RWPE1 (cell line): Measurements from ENCODE around the gene PEMT.

ENCODE experiments used
- CTCF ChIA-PET: fragments of 350-600 bp; sonication (Branson Sonifier 250); formaldehyde crosslinking; extraction: SDS; loops from one replicate; lab custom pipeline; 2021; lab: Yijun Ruan, JAX
- POLR2A ChIA-PET: fragments of 400-600 bp; formaldehyde crosslinking; extraction: SDS; loops from one replicate; lab custom pipeline; 2020; ENCODE audit warnings: antibody characterized with exemption; ENCODE audit not compliant: low non-redundant PET; lab: Yijun Ruan, JAX
- DNase-seq: peaks from one replicate; pipeline ENCODE4 v3.0.0; 2012; ENCODE audit warnings: low spot score
- H3K27ac ChIP-seq: fragments of 450-650 bp; 2 replicates; pipeline ENCODE4 v1.5.1; 2017
- TF ChIP-seq, protein P1 (sequence below): fragments of 450-650 bp; conservative IDR thresholded peaks from 2 replicates; pipeline ENCODE4 v1.5.1; 2017; ENCODE audit warnings: low read depth, mild to moderate bottlenecking

PEMT gene

DNA sequence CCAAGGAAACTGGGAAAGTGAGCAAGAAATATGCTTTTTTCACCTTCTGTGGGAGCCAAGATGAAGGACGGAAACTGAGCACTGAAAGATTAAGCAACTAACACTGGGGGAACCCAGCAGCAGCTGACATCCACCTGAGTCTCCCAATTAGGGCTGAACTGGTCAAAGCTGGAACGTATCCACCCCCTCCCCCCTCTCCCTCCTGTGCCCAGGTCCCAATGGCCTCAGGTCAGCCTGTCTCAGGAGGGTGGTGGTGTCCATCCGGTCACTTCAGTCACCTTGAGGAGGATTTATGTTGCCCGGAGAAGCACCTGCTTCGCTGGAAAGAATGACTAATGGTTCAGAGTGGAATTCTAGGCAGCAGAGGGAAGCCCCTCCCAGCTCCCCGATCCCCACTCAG lies 10.0 kb downstream of the PEMT start:
- TF ChIP-seq, protein P1, sequence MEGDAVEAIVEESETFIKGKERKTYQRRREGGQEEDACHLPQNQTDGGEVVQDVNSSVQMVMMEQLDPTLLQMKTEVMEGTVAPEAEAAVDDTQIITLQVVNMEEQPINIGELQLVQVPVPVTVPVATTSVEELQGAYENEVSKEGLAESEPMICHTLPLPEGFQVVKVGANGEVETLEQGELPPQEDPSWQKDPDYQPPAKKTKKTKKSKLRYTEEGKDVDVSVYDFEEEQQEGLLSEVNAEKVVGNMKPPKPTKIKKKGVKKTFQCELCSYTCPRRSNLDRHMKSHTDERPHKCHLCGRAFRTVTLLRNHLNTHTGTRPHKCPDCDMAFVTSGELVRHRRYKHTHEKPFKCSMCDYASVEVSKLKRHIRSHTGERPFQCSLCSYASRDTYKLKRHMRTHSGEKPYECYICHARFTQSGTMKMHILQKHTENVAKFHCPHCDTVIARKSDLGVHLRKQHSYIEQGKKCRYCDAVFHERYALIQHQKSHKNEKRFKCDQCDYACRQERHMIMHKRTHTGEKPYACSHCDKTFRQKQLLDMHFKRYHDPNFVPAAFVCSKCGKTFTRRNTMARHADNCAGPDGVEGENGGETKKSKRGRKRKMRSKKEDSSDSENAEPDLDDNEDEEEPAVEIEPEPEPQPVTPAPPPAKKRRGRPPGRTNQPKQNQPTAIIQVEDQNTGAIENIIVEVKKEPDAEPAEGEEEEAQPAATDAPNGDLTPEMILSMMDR = no peak
- ChIA-PET POLR2A (no interaction called here), CTCF (interaction anchor here (0.6 kb wide), 2 partner anchors 54 to 294 kb away, joined by 3 read pairs; no protein-coding TSS in a partner anchor)
- no peak for DNase-seq
- H3K27ac ChIP-seq = peak overlapping the region; percentile 35; the same call in 1 of the 2 replicates

DNA sequence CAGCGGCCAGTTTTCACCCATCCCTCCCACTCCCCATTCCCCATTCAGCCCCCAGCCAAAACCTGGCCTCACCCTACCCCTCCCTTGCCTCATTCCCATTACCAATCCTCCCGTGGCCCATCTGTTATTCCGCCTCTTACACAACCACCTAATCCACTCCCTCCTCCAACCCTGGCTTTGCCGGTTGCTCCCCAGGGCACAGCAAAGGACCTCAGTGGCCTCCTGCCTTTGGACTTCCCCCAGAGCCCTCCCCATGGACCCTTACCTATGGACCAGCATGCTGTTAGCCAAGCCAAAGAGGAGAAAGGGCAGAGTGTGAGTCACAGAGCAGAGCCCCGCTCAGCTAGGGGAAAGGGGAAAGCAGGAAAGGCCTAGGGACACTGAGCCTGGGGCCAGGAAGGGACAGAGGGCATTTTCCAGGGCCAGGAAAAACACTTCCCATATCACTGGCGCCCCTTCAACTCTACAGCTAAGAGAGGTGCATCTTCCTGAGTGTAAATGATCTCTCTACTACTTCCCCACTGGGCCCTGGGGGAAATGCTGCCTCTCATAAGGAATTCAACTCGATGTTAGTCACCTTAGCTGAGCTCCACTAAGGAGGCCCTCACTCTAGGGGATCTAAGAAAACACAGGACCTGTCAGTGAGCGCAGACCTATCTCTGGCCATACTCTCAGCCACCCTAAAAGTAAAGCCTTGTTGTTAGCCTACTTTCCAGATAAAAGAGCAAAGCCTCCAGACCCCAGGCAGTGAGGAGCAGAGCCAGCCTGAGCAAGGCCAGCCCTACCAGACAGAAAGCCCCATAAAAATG lies 10.6 kb downstream of the PEMT start:
- TF ChIP-seq, protein P1 = no peak
- H3K27ac ChIP-seq = peak overlapping the region; percentile 35
- POLR2A ChIA-PET = no interaction called here
- DNase-seq = no peak
- CTCF ChIA-PET = interaction anchor here (0.6 to 0.8 kb wide), 2 partner anchors 54 to 224 kb away, joined by 3 read pairs; no protein-coding TSS in a partner anchor

DNA sequence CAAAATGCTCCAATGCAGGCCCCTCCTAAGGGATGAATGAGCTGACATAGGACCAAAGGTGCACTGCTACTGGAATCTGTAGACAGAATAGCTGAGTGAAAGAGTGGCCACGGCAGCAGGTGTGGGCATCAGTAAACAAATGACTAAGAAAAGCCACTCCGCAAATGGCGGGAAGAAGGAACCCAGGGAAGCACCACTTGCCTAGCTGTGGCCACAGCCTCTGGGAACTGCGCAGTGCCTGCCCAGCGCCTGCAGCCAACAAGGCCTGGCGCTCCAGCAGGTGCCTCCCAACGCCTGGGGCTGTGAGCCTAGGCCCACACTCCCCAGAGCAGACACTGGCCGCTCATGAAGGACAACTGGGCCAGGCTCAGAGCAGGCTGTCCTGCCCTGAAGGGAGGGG lies 11.8 kb downstream of the PEMT start:
- ChIA-PET POLR2A (no interaction called here), CTCF (interaction anchor here (1.2 to 1.4 kb wide), 2 partner anchors 11 to 1785 kb away, joined by 3 to 5 read pairs; no protein-coding TSS in a partner anchor)
- DNase-seq = no peak
- peak overlapping the region; percentile 35 for H3K27ac ChIP-seq
- TF ChIP-seq, protein P1 = no peak

DNA sequence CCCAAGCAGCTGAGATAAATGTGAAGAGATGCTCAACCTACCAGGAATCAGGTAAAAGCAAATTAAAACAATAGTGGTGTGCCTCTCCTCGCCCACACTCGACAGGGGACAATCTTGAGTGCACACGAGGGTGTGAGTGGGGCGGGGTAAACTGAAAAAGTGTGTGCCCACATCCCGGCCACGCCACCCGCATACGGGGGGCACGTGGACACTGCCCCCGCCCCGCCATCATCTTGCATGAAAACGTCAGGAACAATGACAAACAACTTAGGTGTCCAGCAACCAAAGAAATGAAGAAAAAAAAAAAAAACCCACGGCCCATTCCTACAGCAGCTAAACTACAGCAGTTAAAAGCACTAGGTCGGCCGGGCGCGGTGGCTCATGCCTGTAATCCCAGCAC lies 14.1 kb downstream of the PEMT start:
- TF ChIP-seq, protein P1 = no peak
- no peak for DNase-seq
- CTCF ChIA-PET = no interaction called here
- POLR2A ChIA-PET = no interaction called here
- H3K27ac ChIP-seq = peak overlapping the region; percentile 91

DNA sequence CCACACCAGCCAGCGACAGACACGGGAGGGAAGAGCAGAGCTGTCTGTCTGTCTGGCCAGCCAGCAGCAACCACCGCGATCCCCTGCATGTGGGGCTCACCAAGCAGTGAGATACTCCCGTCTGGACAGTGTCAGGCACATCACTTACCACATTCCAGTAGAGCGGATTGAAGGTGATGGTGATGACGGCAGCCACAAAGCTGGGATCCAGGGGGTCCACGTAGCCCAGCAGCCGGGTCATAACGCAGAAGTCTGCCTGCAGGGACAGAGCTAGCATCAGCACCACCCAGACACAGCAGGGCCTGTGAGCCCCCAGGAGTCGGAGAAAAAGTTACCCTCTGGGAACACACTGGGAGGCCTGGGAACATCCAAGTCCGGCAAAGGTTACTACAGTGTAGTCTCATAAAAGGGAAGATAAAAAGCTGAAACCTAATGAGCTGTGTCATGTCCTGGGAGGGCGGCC lies 14.7 kb downstream of the PEMT start:
- ChIA-PET CTCF (no interaction called here), POLR2A (no interaction called here)

More for the DNA sequence above, 14.7 kb downstream of the PEMT start:
- TF ChIP-seq, protein P1 = no peak
- H3K27ac ChIP-seq = peak overlapping the region; percentile 91
- no peak for DNase-seq
